Measurements from ENCODE around the gene PKD1. TPM values are rescaled to one million over a fixed set of nuclear protein-coding genes. Genes with fewer than 3 reads are reported as not detected.

PKD1 gene
- total RNA-seq, 1 experiment from 2014 or later, result 102 TPM

DNA sequence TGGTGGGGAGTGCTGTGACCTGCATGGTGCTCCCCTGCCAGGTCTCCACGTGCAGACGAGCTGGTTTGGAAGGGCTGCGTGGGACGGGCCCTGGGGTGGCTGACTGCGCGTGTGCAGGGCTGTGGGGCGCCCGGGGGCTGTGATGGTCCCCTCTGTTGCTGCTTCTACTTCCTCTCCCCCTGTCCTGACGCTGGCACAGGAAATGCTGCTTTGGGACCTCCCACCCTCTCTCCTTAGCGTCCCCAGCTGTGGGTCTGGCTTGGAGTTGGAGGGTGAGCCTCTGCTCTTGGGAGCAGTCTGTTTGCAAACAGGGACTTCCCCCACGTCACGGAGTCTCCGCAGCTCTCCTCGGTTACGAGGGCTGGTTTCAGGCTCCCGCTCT lies 52.7 kb downstream of the PKD1 start:
- no peaks in the 10 kb centered on the region for H3K27me3 Mint-ChIP-seq (ENCODE audit: low read depth)
- DNase-seq (ENCODE audit: low spot score), result no peak
- ChIA-PET CTCF (interaction anchor here (1.8 kb wide), 1 partner anchor 79 kb away, joined by 7 read pairs; no protein-coding TSS in a partner anchor), POLR2A (no interaction called here)
- TF ChIP-seq SP1 (CRISPR knock-in tag; conservative IDR thresholded peaks at IDR 0.05), result no peak
- no peak for TF ChIP-seq ZNF671 (CRISPR knock-in tag; IDR thresholded peaks at IDR 0.05)
- no peak for TF ChIP-seq NFATC4 (CRISPR knock-in tag; IDR thresholded peaks at IDR 0.05)
- TF ChIP-seq, protein P1, sequence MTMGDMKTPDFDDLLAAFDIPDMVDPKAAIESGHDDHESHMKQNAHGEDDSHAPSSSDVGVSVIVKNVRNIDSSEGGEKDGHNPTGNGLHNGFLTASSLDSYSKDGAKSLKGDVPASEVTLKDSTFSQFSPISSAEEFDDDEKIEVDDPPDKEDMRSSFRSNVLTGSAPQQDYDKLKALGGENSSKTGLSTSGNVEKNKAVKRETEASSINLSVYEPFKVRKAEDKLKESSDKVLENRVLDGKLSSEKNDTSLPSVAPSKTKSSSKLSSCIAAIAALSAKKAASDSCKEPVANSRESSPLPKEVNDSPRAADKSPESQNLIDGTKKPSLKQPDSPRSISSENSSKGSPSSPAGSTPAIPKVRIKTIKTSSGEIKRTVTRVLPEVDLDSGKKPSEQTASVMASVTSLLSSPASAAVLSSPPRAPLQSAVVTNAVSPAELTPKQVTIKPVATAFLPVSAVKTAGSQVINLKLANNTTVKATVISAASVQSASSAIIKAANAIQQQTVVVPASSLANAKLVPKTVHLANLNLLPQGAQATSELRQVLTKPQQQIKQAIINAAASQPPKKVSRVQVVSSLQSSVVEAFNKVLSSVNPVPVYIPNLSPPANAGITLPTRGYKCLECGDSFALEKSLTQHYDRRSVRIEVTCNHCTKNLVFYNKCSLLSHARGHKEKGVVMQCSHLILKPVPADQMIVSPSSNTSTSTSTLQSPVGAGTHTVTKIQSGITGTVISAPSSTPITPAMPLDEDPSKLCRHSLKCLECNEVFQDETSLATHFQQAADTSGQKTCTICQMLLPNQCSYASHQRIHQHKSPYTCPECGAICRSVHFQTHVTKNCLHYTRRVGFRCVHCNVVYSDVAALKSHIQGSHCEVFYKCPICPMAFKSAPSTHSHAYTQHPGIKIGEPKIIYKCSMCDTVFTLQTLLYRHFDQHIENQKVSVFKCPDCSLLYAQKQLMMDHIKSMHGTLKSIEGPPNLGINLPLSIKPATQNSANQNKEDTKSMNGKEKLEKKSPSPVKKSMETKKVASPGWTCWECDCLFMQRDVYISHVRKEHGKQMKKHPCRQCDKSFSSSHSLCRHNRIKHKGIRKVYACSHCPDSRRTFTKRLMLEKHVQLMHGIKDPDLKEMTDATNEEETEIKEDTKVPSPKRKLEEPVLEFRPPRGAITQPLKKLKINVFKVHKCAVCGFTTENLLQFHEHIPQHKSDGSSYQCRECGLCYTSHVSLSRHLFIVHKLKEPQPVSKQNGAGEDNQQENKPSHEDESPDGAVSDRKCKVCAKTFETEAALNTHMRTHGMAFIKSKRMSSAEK (CRISPR knock-in tag; IDR thresholded peaks at IDR 0.05; ENCODE audit: borderline replicate concordance), result no peak
- no peak for TF ChIP-seq JAZF1 (CRISPR knock-in tag; IDR thresholded peaks at IDR 0.05)
- TF ChIP-seq NR2C2 (CRISPR knock-in tag; IDR thresholded peaks at IDR 0.05), result no peak
- no peak for TF ChIP-seq ZNF121 (CRISPR knock-in tag; IDR thresholded peaks at IDR 0.05)
- TF ChIP-seq ESRRA (CRISPR knock-in tag; IDR thresholded peaks at IDR 0.05; ENCODE audit: borderline replicate concordance), result no peak
- no peak for TF ChIP-seq TP53 (CRISPR knock-in tag; IDR thresholded peaks at IDR 0.05)
- TF ChIP-seq ZNF219 (CRISPR knock-in tag; IDR thresholded peaks at IDR 0.05; ENCODE audit: borderline replicate concordance), result no peak
- no peak for TF ChIP-seq ERG (CRISPR knock-in tag; IDR thresholded peaks at IDR 0.05)
- TF ChIP-seq ETV6 (CRISPR knock-in tag; IDR thresholded peaks at IDR 0.05), result no peak
- no peak for TF ChIP-seq FOXP1 (CRISPR knock-in tag; IDR thresholded peaks at IDR 0.05; ENCODE audit: borderline replicate concordance)
- no peak for TF ChIP-seq ATF1 (CRISPR knock-in tag; IDR thresholded peaks at IDR 0.05)
- no peak for TF ChIP-seq ZNF416 (CRISPR knock-in tag; IDR thresholded peaks at IDR 0.05)
- ATAC-seq, result no peak
- H3K36me3 Mint-ChIP-seq, result no peaks in the 10 kb centered on the region; the same call in 1 of the 2 replicates
- H3K4me3 Mint-ChIP-seq, result no peak overlapping the region
- H3K27ac Mint-ChIP-seq, result no peak overlapping the region
- no peaks in the 10 kb centered on the region for H3K4me1 Mint-ChIP-seq
- H3K9me3 Mint-ChIP-seq, result no peaks in the 10 kb centered on the region

DNA sequence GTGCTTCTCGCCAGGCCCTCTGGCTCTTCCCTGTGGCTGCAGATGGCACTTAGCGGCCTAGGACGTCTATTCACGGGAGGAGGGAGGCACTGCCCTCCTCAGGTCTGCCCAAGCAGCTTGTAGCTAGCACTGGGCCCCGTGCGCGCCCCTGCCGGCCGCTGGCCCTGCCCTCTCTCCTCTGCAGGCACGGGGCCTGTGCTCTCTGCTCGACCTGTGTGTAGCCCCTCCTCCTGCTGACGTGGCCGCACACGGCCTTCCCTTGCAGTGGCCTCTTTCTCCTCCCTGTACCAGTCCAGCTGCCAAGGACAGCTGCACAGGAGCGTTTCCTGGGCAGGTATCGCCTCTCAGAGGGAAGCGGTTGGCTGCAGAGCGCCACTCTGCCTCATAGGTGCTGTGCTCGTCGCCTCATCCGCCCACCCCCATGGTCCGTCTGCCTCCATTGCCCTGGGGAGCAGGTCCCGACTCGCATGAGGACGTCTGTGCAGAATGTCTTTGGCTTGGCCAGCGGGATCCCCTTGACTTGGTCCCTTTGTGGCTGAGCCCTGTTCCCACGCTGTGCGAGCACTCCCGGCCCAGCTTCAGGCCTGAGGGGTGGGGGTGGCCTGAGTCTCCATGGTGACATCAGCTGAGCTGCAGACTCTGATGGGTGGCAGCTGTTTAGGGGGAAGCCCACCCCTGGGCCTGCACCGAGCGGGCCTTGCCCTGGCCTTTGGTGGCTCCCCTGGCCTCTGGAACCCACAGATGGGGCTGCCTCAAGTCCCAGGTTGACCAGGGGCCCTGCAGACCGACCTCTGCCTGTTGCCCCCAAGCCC lies 53.3 kb downstream of the PKD1 start:
- Mint-ChIP-seq H3K9me3 (no peaks in the 10 kb centered on the region), H3K4me3 (no peak overlapping the region), H3K4me1 (no peaks in the 10 kb centered on the region), H3K27me3 (ENCODE audit: low read depth) (no peaks in the 10 kb centered on the region), H3K36me3 (no peaks in the 10 kb centered on the region; the same call in 1 of the 2 replicates), H3K27ac (peak overlapping the region; percentile 90)
- peak; percentile 16; the same call in 1 of the 2 replicates for ATAC-seq
- ChIA-PET POLR2A (interaction anchor here (0.6 kb wide), 1 partner anchor 56 kb away, joined by 4 read pairs; the partner anchor contains the start of gene NHERF2), CTCF (interaction anchor here (1.1 to 1.8 kb wide), 2 partner anchors 58 to 78 kb away, joined by 3 to 7 read pairs; no protein-coding TSS in a partner anchor)
- no peak for DNase-seq (ENCODE audit: low spot score)
- no peak for TF ChIP-seq SOX15 (CRISPR knock-in tag; IDR thresholded peaks at IDR 0.05)
- no peak for TF ChIP-seq CBFB (CRISPR knock-in tag; IDR thresholded peaks at IDR 0.05; ENCODE audit: low read depth)
- TF ChIP-seq, protein P2, sequence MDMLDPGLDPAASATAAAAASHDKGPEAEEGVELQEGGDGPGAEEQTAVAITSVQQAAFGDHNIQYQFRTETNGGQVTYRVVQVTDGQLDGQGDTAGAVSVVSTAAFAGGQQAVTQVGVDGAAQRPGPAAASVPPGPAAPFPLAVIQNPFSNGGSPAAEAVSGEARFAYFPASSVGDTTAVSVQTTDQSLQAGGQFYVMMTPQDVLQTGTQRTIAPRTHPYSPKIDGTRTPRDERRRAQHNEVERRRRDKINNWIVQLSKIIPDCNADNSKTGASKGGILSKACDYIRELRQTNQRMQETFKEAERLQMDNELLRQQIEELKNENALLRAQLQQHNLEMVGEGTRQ (CRISPR knock-in tag; IDR thresholded peaks at IDR 0.05), result no peak
- no peak for TF ChIP-seq ZNF121 (CRISPR knock-in tag; IDR thresholded peaks at IDR 0.05)
- TF ChIP-seq ZNF425 (CRISPR knock-in tag; conservative IDR thresholded peaks at IDR 0.05), result no peak
- TF ChIP-seq FOXP4 (CRISPR knock-in tag; IDR thresholded peaks at IDR 0.05), result no peak
- TF ChIP-seq TCF7 (CRISPR knock-in tag; IDR thresholded peaks at IDR 0.05; ENCODE audit: low read depth), result no peak
- TF ChIP-seq, protein P3, sequence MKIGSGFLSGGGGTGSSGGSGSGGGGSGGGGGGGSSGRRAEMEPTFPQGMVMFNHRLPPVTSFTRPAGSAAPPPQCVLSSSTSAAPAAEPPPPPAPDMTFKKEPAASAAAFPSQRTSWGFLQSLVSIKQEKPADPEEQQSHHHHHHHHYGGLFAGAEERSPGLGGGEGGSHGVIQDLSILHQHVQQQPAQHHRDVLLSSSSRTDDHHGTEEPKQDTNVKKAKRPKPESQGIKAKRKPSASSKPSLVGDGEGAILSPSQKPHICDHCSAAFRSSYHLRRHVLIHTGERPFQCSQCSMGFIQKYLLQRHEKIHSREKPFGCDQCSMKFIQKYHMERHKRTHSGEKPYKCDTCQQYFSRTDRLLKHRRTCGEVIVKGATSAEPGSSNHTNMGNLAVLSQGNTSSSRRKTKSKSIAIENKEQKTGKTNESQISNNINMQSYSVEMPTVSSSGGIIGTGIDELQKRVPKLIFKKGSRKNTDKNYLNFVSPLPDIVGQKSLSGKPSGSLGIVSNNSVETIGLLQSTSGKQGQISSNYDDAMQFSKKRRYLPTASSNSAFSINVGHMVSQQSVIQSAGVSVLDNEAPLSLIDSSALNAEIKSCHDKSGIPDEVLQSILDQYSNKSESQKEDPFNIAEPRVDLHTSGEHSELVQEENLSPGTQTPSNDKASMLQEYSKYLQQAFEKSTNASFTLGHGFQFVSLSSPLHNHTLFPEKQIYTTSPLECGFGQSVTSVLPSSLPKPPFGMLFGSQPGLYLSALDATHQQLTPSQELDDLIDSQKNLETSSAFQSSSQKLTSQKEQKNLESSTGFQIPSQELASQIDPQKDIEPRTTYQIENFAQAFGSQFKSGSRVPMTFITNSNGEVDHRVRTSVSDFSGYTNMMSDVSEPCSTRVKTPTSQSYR (CRISPR knock-in tag; IDR thresholded peaks at IDR 0.05), result no peak
